Stomach (tissue), 9 donors: ENCODE results near the gene CUTC. TPM values are rescaled to one million over a fixed set of nuclear protein-coding genes. Genes with fewer than 3 reads are reported as not detected.

Experiments used
- DNase-seq, 2 donors: peaks; one replicate each; pipeline versions ENCODE4 v3.0.0 to v3.0.0-alpha.2; 2013 to 2019
- H3K27ac ChIP-seq, 5 donors: fragments of 200-600 bp in 4 of 5; sonication (generic) in 4 of 5; one replicate each; pipeline ENCODE4 v1.5.1; 2013 to 2019; ENCODE audit warnings: mild to moderate bottlenecking in 1 of 5, moderate library complexity in 1 of 5
- H3K27me3 ChIP-seq, 3 donors: fragments of 200-600 bp; sonication (generic); one replicate each; pipeline ENCODE4 v1.5.1; 2017 to 2019; ENCODE audit warnings: mixed run types in 1 of 3
- H3K36me3 ChIP-seq, 4 donors: fragments of 200-600 bp; sonication (generic); 1 replicate in 3 of 4; 2 replicates in 1 of 4; pipeline ENCODE4 v1.5.1; 2016 to 2019
- H3K4me1 ChIP-seq, 4 donors: fragments of 200-600 bp; sonication (generic); one replicate each; pipeline ENCODE4 v1.5.1; 2016 to 2019
- H3K4me3 ChIP-seq, 4 donors: fragments of 200-600 bp; sonication (generic) in 3 of 4; one replicate each; pipeline ENCODE4 v1.5.1; 2016 to 2019; ENCODE audit warnings: mild to moderate bottlenecking in 1 of 4
- H3K9me3 ChIP-seq, 4 donors: fragments of 200-600 bp; sonication (generic); one replicate each; pipeline ENCODE4 v1.5.1; 2016 to 2019
- EP300 ChIP-seq: sonication (generic); formaldehyde crosslinking; IDR thresholded peaks from one replicate; pipeline ENCODE4 v1.6.1; 2017; ENCODE audit warnings: antibody characterized with exemption
- POLR2A ChIP-seq, 4 donors: fragments of 450-650 bp; IDR thresholded peaks; one replicate each; pipeline ENCODE4 v1.6.1; 2016; ENCODE audit warnings: antibody characterized with exemption in 4 of 4, control low read depth in 2 of 4, mild to moderate bottlenecking in 1 of 4, moderate library complexity in 1 of 4
- POLR2AphosphoS5 ChIP-seq, 3 donors: sonication (generic); formaldehyde crosslinking; IDR thresholded peaks; one replicate each; pipeline ENCODE4 v1.6.1; 2016; ENCODE audit warnings: antibody characterized with exemption in 3 of 3
- WGBS, 5 donors: extraction: QIAGEN DNeasy Blood & Tissue Kit in 3 of 5; methylation state at CpG; one replicate each; pipeline versions ENCODE4 v1.1.5 to v1.1.7; 2013 to 2018; 5-methylcytosine and 5-hydroxymethylcytosine counted together
- intact Hi-C: fragments of 100-400 bp; cut with DNase I; formaldehyde crosslinking; loops from one replicate; pipeline ENCODE4 v1.15.1; 2023; ENCODE audit warnings: low total_unique reads
- polyA plus RNA-seq, 3 donors: library from polyadenylated mRNA; stranded (reverse); fragments of 200-250 nt; gene quantifications; one replicate each; pipeline ENCODE4 v1.2.3, GENCODE V29; 2013
- total RNA-seq, 5 donors: library from RNA; depleted of rRNA; stranded (reverse); fragments of >200 nt; gene quantifications; one replicate each; pipeline versions ENCODE4 v1.1.0 to v1.2.3, GENCODE V29; 2014 to 2016
- TF ChIP-seq, protein P1 (sequence below), 7 experiments: fragments of 450-650 bp in 4 of 7; fragments of 200-600 bp in 3 of 7; sonication (generic) in 3 of 7; IDR thresholded peaks; one replicate each; pipeline ENCODE4 v1.5.1; 2016 to 2019; ENCODE audit warnings: antibody characterized with exemption in 7 of 7, control low read depth in 2 of 7, mild to moderate bottlenecking in 1 of 7
- donor health status: healthy with polysubstance abuse.
- donor health status: Bipolar disorder and iron deficiency.
- donor health status: healthy.

The CUTC gene
- total and polyA plus RNA-seq, 8 donors, result 2.6 to 63.0 (median 30.8) TPM

DNA sequence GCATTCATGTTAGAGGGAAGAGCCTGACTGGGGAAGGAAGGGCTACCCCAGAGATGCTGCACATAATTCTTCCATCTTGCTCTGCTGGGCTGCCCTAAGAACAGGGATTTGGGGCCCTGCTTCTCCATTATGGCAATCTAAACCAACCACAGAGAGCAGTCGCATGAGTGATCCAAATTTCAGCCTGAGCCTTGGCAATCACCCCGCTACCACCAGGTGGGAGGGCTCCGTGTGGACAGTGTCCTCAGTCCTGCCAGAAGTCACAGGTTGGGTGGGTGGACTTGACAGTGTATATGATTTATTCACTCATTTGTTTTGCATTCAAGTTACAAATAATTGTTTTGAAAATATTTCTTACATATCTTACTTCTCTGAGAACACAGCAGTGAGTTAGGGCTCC, 72.4 kb downstream of the CUTC start:
- Histone ChIP-seq H3K36me3 (no peaks in the 10 kb centered on the region), H3K27me3 (no peaks in the 10 kb centered on the region), H3K27ac (no peak overlapping the region), H3K9me3 (no peaks in the 10 kb centered on the region), H3K4me3 (no peak overlapping the region), H3K4me1 (peaks cover 0 to 10% (median 6%) of the 10 kb centered on the region in 4 donors)
- TF ChIP-seq, protein P1, sequence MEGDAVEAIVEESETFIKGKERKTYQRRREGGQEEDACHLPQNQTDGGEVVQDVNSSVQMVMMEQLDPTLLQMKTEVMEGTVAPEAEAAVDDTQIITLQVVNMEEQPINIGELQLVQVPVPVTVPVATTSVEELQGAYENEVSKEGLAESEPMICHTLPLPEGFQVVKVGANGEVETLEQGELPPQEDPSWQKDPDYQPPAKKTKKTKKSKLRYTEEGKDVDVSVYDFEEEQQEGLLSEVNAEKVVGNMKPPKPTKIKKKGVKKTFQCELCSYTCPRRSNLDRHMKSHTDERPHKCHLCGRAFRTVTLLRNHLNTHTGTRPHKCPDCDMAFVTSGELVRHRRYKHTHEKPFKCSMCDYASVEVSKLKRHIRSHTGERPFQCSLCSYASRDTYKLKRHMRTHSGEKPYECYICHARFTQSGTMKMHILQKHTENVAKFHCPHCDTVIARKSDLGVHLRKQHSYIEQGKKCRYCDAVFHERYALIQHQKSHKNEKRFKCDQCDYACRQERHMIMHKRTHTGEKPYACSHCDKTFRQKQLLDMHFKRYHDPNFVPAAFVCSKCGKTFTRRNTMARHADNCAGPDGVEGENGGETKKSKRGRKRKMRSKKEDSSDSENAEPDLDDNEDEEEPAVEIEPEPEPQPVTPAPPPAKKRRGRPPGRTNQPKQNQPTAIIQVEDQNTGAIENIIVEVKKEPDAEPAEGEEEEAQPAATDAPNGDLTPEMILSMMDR (IDR thresholded peaks at IDR 0.05), result no peak
- TF ChIP-seq EP300 (no peak), POLR2A (IDR thresholded peaks at IDR 0.05) (no peak), POLR2AphosphoS5 (IDR thresholded peaks at IDR 0.05) (no peak)
- intact Hi-C loops, result no loop called here
- WGBS, 5 donors, result 68 to 92% (median 88%) methylated on average over 3 of the region's 3 CpGs
- DNase-seq, result no peak

DNA sequence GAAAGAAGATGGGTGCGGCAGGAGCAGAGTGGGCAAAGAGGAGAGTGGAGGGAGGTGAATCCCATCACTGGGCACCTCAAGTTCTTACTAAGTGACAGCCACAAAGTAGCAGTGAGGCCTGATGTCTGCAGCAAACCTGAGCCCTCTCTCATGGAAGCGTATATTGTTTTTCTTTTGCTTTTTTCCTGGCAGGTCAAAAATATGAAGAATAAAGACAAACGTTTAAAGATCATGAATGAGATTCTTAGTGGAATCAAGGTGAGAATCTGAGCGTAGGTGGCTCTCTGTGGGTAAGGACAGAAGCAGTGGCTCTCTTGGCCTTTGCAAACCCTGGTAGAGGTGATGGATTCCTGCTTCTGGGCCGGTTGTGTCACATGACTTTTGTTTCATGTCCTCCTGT, 73.2 kb downstream of the CUTC start:
- TF ChIP-seq, protein P1 (IDR thresholded peaks at IDR 0.05), result no peak
- peaks cover 0 to 16% (median 9%) of the 10 kb centered on the region in 4 donors for H3K4me1 ChIP-seq
- H3K27ac ChIP-seq, result no peak overlapping the region
- DNase-seq, result no peak
- no peak overlapping the region for H3K4me3 ChIP-seq
- intact Hi-C loops, result no loop called here
- WGBS, 5 donors, result 88 to 91% (median 89%) methylated on average over 5 of the region's 5 CpGs
- H3K27me3 ChIP-seq, result no peaks in the 10 kb centered on the region
- no peaks in the 10 kb centered on the region for H3K36me3 ChIP-seq
- H3K9me3 ChIP-seq, result no peaks in the 10 kb centered on the region

Other genes starting within 250 kb of the CUTC start
- gene NKX2-3, start 199.3 kb upstream of the CUTC start, total RNA-seq, result 1 to 10 TPM in 3 of 5 donors, under 1 TPM in 1, not detected in 1; 0.45 to 5.8 (median 1.9) TPM
- 1 to 10 TPM; 1.0 to 3.2 (median 1.1) TPM for gene NKX2-3, start 199.3 kb upstream of the CUTC start, polyA plus RNA-seq
- gene SLC25A28, start 111.8 kb upstream of the CUTC start, total RNA-seq, result 100 to 1,000 TPM in 1 of 5 donors, 10 to 100 TPM in 3, 1 to 10 TPM in 1; 7.5 to 225 (median 43.5) TPM
- 10 to 100 TPM; 49.9 to 90.4 (median 57.9) TPM for gene SLC25A28, start 111.8 kb upstream of the CUTC start, polyA plus RNA-seq
- gene ENTPD7, start 72.7 kb upstream of the CUTC start, total RNA-seq, result 10 to 100 TPM in 4 of 5 donors, not detected in 1; 12.2 to 36.2 (median 23.1) TPM
- 1 to 10 TPM; 1.2 to 4.0 (median 2.1) TPM for gene ENTPD7, start 72.7 kb upstream of the CUTC start, polyA plus RNA-seq
- 10 to 100 TPM in 4 of 5 donors, 1 to 10 TPM in 1; 9.3 to 34.3 (median 14.0) TPM for gene COX15, start 107 bp upstream of the CUTC start, total RNA-seq
- gene COX15, start 107 bp upstream of the CUTC start, polyA plus RNA-seq, result 10 to 100 TPM; 10.0 to 13.7 (median 12.4) TPM
- 1 to 10 TPM in 1 of 5 donors, under 1 TPM in 4; under 0.01 to 6.8 (median 0.58) TPM for gene ABCC2, start 50.4 kb downstream of the CUTC start, total RNA-seq
- gene ABCC2, start 50.4 kb downstream of the CUTC start, polyA plus RNA-seq, result 1 to 10 TPM in 1 of 3 donors, under 1 TPM in 2; 0.50 to 1.2 (median 0.93) TPM